OCI-LY7 (cell line): ENCODE measurements around the gene ZNF177. TPM values are rescaled to one million over a fixed set of nuclear protein-coding genes. Genes with fewer than 3 reads are reported as not detected.

ENCODE experiments used
- BruUV-seq: library from RNA; stranded (reverse); fragments of 400-500 nt; replicated peaks from 2 replicates; lab custom pipeline; 2021; lab: Mats Ljungman, UMichigan
- CTCF ChIA-PET: fragments of 300-600 bp; sonication (Branson Sonifier 250); formaldehyde crosslinking; loops from one replicate; lab custom pipeline; 2022; ENCODE audit warnings: antibody characterized with exemption; ENCODE audit not compliant: unreplicated experiment; lab: Charles Lee
- POLR2A ChIA-PET: fragments of 300-600 bp; sonication (Branson Sonifier 250); formaldehyde crosslinking; loops from one replicate; lab custom pipeline; 2022; ENCODE audit warnings: antibody characterized with exemption; lab: Charles Lee
- DNase-seq: peaks from one replicate; pipeline ENCODE4 v3.0.0-alpha.2; 2015; ENCODE audit warnings: low spot score
- H2AFZ ChIP-seq: fragments of 200-600 bp; sonication (generic), shearing (Covaris generic); 2 replicates; pipeline ENCODE4 v1.6.1; 2014; ENCODE audit warnings: mild to moderate bottlenecking, antibody characterized with exemption, low read length, moderate library complexity
- H3K27ac ChIP-seq: fragments of 200-600 bp; sonication (generic); 2 replicates; pipeline ENCODE4 v1.5.1; 2014; ENCODE audit warnings: mixed run types, low read depth, mild to moderate bottlenecking, moderate library complexity, low read length, inconsistent platforms; ENCODE audit not compliant: poor library complexity, severe bottlenecking
- H3K36me3 ChIP-seq: fragments of 200-600 bp; sonication (generic); 2 replicates; pipeline ENCODE4 v1.6.1; 2014; ENCODE audit warnings: mild to moderate bottlenecking, antibody characterized with exemption, low read length, moderate library complexity, mixed read lengths; ENCODE audit not compliant: insufficient read depth
- H3K4me1 ChIP-seq: fragments of 200-600 bp; sonication (generic); 2 replicates; pipeline ENCODE4 v1.5.1; 2014; ENCODE audit warnings: mild to moderate bottlenecking, low read length; ENCODE audit not compliant: insufficient read depth, poor library complexity, severe bottlenecking
- H3K4me2 ChIP-seq: fragments of 200-600 bp; sonication (generic); 2 replicates; pipeline ENCODE4 v1.6.1; 2014; ENCODE audit warnings: mild to moderate bottlenecking, low read length
- H3K4me3 ChIP-seq: fragments of 200-600 bp; sonication (generic); 2 replicates; pipeline ENCODE4 v1.5.1; 2014; ENCODE audit warnings: mild to moderate bottlenecking, low read depth, low read length; ENCODE audit not compliant: poor library complexity, severe bottlenecking
- H3K79me2 ChIP-seq: fragments of 200-600 bp; sonication (generic); 2 replicates; pipeline ENCODE4 v1.6.1; 2016; ENCODE audit warnings: low read depth, mild to moderate bottlenecking, low read length, moderate library complexity, mixed read lengths; ENCODE audit not compliant: insufficient read depth
- H3K9me2 ChIP-seq: fragments of 200-600 bp; sonication (generic); 2 replicates; pipeline ENCODE4 v1.6.1; 2016; ENCODE audit warnings: mild to moderate bottlenecking, low read length, mixed read lengths; ENCODE audit not compliant: insufficient read depth
- H3K9me3 ChIP-seq: fragments of 200-600 bp; sonication (generic); 2 replicates; pipeline ENCODE4 v1.6.1; 2014; ENCODE audit warnings: mild to moderate bottlenecking, mixed run types, low read length, mixed read lengths
- H4K20me1 ChIP-seq: fragments of 200-600 bp; sonication (generic); 2 replicates; pipeline ENCODE4 v1.6.1; 2014; ENCODE audit warnings: mild to moderate bottlenecking, antibody characterized with exemption, low read length, moderate library complexity, mixed read lengths; ENCODE audit not compliant: insufficient read depth
- CTCF ChIP-seq: fragments of 200-600 bp; sonication (generic); conservative IDR thresholded peaks from 2 replicates; pipeline ENCODE4 v1.5.1; 2014; ENCODE audit warnings: mild to moderate bottlenecking, antibody characterized with exemption, low read length, moderate library complexity, mixed read lengths
- EZH2phosphoT487 ChIP-seq: fragments of 200-600 bp; sonication (generic); IDR thresholded peaks from 2 replicates; pipeline ENCODE4 v1.6.1; 2018; ENCODE audit warnings: low read depth, borderline replicate concordance, mild to moderate bottlenecking, mixed run types, antibody characterized with exemption, low read length, moderate library complexity, mixed read lengths
- intact Hi-C: fragments of 100-400 bp; cut with micrococcal nuclease; formaldehyde crosslinking; loops from one replicate; pipeline ENCODE4 v1.10.0; 2022; ENCODE audit not compliant: unreplicated experiment
- total RNA-seq, 2 experiments: library from RNA; depleted of rRNA in 1 of 2; stranded (reverse); fragments of >200 nt in 1 of 2; shearing (Covaris generic) in 1 of 2; gene quantifications; 2 replicates each; pipeline ENCODE4 v1.2.3, GENCODE V29; 2014 to 2022

ZNF177 gene
- total RNA-seq, 2 experiments from 2014 or later = 2.4 to 2.8 TPM

DNA sequence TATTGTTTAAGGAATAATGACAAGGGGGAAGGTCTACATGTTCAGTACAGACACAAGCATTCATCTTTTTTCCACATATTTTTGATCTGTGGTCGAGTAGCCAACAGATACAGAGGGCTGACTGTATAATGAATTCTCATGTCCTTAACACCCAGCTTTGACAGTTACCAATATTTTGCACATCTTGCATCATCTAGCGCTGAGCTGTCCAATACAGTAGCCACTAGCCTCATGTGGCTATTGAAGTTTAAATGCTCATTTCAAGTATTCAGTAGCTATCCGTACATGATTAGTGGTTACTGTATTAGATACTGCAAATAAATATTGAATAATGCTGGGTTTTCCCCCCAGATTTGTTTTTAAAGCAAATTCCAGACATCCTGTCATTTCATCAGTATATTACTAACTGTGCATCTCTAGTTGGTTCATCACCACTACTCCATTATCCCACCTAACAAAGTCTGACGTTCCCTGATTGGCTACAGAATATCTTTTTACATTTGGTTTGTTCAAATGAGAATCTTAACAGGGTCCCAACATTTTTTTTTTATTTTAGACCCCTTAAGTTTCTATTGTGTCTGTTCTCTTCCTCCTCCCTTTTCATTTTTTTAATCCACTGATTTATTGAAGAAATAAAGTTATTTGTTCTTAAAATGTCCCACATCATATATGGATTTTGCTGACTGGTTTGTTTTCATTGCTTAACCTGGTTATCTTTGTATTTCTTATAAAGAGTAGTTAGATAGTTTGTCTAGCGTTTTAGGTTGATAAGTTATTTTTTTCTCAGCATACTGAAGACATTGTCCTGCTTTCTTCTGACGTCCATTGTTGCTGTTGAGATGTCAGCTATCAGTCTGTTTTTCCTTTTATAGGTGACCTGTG is 8.2 kb downstream of the ZNF177 start:
- intact Hi-C loops = no loop called here
- Histone ChIP-seq H3K79me2 (no peaks in the 10 kb centered on the region), H3K4me2 (no peak overlapping the region), H2AFZ (no peak overlapping the region), H3K4me3 (no peak overlapping the region), H3K9me2 (no peaks in the 10 kb centered on the region), H3K27ac (no peak overlapping the region), H3K9me3 (no peaks in the 10 kb centered on the region), H3K36me3 (no peaks in the 10 kb centered on the region), H4K20me1 (no peaks in the 10 kb centered on the region), H3K4me1 (no peaks in the 10 kb centered on the region)
- DNase-seq = no peak
- ChIA-PET POLR2A (interaction anchor here (0.7 to 1.0 kb wide), 2 partner anchors 182 to 344 kb away, joined by 3 to 4 read pairs; no protein-coding TSS in a partner anchor), CTCF (no interaction called here)
- TF ChIP-seq EZH2phosphoT487 (no peak), CTCF (no peak)
- no TSS peak for BruUV-seq

DNA sequence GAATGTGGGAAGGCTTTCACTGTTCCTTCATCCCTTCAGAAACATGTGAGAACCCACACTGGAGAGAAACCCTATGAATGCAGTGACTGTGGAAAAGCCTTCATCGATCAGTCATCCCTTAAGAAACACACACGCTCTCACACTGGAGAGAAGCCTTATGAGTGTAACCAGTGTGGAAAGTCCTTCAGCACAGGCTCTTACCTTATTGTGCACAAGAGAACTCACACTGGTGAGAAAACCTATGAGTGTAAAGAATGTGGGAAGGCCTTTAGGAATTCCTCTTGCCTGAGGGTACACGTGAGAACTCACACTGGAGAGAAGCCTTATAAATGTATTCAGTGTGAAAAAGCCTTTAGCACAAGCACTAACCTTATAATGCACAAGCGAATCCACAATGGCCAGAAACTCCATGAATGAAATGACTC is 18.6 kb downstream of the ZNF177 start:
- H3K9me3 ChIP-seq = peaks cover 37% of the 10 kb centered on the region

More for the DNA sequence above, 18.6 kb downstream of the ZNF177 start:
- intact Hi-C loops = no loop called here
- no peaks in the 10 kb centered on the region for H3K9me2 ChIP-seq
- H3K4me2 ChIP-seq = no peak overlapping the region
- H3K4me3 ChIP-seq = no peak overlapping the region
- no peaks in the 10 kb centered on the region for H3K36me3 ChIP-seq
- BruUV-seq = no TSS peak
- H3K27ac ChIP-seq = no peak overlapping the region
- DNase-seq = no peak
- ChIA-PET POLR2A (no interaction called here), CTCF (no interaction called here)
- H3K79me2 ChIP-seq = no peaks in the 10 kb centered on the region
- no peaks in the 10 kb centered on the region for H4K20me1 ChIP-seq
- H3K4me1 ChIP-seq = no peaks in the 10 kb centered on the region
- H2AFZ ChIP-seq = no peak overlapping the region
- no peak for TF ChIP-seq CTCF
- no peak for TF ChIP-seq EZH2phosphoT487
